BLaER1 treated with 17β-estradiol and CSF1 and Interleukin-3, amounts not matched to agents 10 nM and 100 nM (cell line): ENCODE data around the gene PARL.
"Not testable (repeated sequence)": the region's sequence is repeated elsewhere in the genome, so short reads cannot be mapped to it uniquely, and the experiment has no call there.

Experiments used
- H3K27ac ChIP-seq, 11 experiments: shearing (Covaris generic); formaldehyde crosslinking; 2 replicates each; pipeline ENCODE4 v1.8.1; 2022
- H3K27me3 ChIP-seq, 11 experiments: shearing (Covaris generic); formaldehyde crosslinking; 2 replicates each; pipeline ENCODE4 v1.8.1; 2022
- H3K36me3 ChIP-seq, 11 experiments: shearing (Covaris generic); formaldehyde crosslinking; 2 replicates each; pipeline ENCODE4 v1.8.1; 2022
- H3K4me1 ChIP-seq, 10 experiments: shearing (Covaris generic); formaldehyde crosslinking; 2 replicates each; pipeline ENCODE4 v1.8.1; 2022
- H3K4me2 ChIP-seq, 11 experiments: shearing (Covaris generic); formaldehyde crosslinking; 2 replicates each; pipeline ENCODE4 v1.8.1; 2022
- H3K4me3 ChIP-seq, 10 experiments: shearing (Covaris generic); formaldehyde crosslinking; 2 replicates each; pipeline ENCODE4 v1.8.1; 2022
- H3K9ac ChIP-seq, 11 experiments: shearing (Covaris generic); formaldehyde crosslinking; 2 replicates each; pipeline ENCODE4 v1.8.1; 2022
- H3K9me3 ChIP-seq, 11 experiments: shearing (Covaris generic); formaldehyde crosslinking; replicated peaks in 1 of 11; 2 replicates each; pipeline ENCODE4 v1.8.1; 2022
- H4K20me1 ChIP-seq, 11 experiments: shearing (Covaris generic); formaldehyde crosslinking; 2 replicates each; pipeline ENCODE4 v1.8.1; 2022
- Cebpa-rat ChIP-seq, 11 experiments: shearing (Covaris generic); IDR thresholded peaks; 2 replicates each; pipeline ENCODE4 v1.8.1; 2022

PARL gene

DNA sequence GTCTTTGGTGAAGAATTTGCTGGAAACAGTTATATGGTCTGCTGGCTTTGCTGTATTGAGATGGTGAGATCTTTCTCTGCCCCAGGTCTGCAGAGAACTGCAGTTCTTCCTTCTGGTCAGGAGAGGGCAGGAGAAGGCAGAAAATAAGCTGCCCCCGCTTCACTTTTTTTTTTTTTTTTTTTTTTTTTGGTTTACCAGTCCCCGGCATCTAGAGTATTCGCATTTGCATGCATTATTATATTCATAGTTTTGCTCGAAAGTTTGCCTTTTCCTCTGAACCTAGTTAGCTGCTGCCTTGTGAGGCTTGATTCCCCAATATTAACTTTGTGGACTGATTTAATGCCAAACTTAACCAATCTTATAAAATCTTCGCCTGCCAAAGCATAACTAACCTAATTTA is 10.6 kb upstream of the PARL start:
- peak overlapping the region in 2 of 11 experiments; percentile 4 to 16; a peak in 1 of 22 replicates for H3K9ac ChIP-seq
- H3K36me3 ChIP-seq, result no peaks in the 10 kb centered on the region
- no peak overlapping the region for H3K27ac ChIP-seq
- no peak for TF ChIP-seq Cebpa-rat (IDR thresholded peaks at IDR 0.05)
- no peak overlapping the region for H3K4me3 ChIP-seq
- H4K20me1 ChIP-seq, result no peaks in the 10 kb centered on the region
- H3K9me3 ChIP-seq, result peaks cover 0 to 8% (median 7%) of the 10 kb centered on the region in 11 experiments; a peak in 18 of 22 replicates
- peak overlapping the region in 2 of 11 experiments; percentile 14 to 18; a peak in 1 of 22 replicates for H3K4me2 ChIP-seq
- H3K4me1 ChIP-seq, result peaks cover 0 to 19% (median 6%) of the 10 kb centered on the region in 10 experiments; a peak in 14 of 20 replicates
- no peaks in the 10 kb centered on the region for H3K27me3 ChIP-seq

DNA sequence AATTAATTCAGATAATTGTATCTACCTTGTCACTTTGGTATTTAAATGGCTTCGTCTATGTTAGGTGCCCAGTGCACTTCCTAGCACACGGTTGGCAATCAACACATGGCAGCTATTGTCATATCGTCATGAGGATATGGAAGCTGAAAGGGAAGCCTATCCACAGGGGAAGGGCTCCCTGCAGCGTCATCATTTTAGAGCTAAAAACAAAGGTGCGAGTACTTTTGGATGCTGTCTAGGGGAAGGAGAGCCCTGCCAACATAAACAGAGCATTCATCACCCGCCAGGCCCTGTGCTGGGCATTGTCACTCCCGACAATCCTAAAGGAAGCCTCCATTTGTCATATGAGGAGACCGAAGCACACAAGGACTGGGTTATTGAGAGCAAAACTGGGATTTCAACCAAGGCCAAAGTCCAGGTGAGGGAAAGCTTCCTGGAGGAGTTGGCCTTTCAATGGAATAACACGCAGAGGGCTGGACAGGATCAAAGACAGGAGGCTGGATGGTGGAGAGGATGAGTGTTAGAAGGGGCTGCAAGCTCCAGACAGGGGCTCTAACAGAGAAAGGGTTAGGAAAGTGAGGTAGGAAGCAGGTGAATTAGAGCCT is 8.0 kb upstream of the PARL start:
- Histone ChIP-seq H3K4me1 (peaks cover 0 to 19% (median 8%) of the 10 kb centered on the region in 10 experiments; a peak in 17 of 20 replicates), H4K20me1 (no peaks in the 10 kb centered on the region), H3K27ac (no peak overlapping the region), H3K9me3 (no peaks in the 10 kb centered on the region), H3K4me2 (no peak overlapping the region), H3K9ac (peak overlapping the region in 2 of 11 experiments; percentile 13 to 28; a peak in 1 of 22 replicates), H3K36me3 (no peaks in the 10 kb centered on the region), H3K4me3 (no peak overlapping the region), H3K27me3 (no peaks in the 10 kb centered on the region)
- TF ChIP-seq Cebpa-rat (IDR thresholded peaks at IDR 0.05), result no peak

DNA sequence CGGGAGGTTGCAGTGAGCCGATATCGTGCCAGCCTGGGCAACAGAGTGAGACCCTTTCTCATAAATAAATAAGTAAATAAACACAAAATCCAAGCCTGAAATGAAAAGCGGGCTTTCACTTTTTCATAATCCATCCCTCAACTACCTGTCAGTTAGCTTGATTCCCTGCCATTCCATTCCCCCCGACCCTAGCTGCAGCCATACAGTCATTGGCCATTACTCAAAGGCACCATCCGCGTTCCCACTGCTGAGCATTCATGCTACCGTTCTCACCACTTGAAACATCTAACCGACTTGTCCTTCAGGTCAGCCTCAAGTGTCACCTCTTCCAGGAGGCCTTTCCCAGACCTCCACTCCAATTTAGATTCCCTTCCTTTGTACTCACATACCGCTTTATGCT is 1.1 kb upstream of the PARL start:
- H3K27ac ChIP-seq, result no peak overlapping the region
- peaks cover 3 to 26% (median 17%) of the 10 kb centered on the region in 11 experiments; a peak in 15 of 22 replicates for H4K20me1 ChIP-seq
- H3K36me3 ChIP-seq, result peaks cover 0 to 10% (median 3%) of the 10 kb centered on the region in 11 experiments; a peak in 7 of 22 replicates
- no peaks in the 10 kb centered on the region for H3K9me3 ChIP-seq
- peak overlapping the region in 9 of 11 experiments; percentile 60 to 97 (median 89); a peak in 14 of 22 replicates for H3K4me2 ChIP-seq
- no peak overlapping the region for H3K4me3 ChIP-seq
- peaks cover 27 to 51% (median 44%) of the 10 kb centered on the region in 10 experiments for H3K4me1 ChIP-seq
- H3K9ac ChIP-seq, result no peak overlapping the region
- TF ChIP-seq Cebpa-rat (IDR thresholded peaks at IDR 0.05), result no peak
- H3K27me3 ChIP-seq, result no peaks in the 10 kb centered on the region

DNA sequence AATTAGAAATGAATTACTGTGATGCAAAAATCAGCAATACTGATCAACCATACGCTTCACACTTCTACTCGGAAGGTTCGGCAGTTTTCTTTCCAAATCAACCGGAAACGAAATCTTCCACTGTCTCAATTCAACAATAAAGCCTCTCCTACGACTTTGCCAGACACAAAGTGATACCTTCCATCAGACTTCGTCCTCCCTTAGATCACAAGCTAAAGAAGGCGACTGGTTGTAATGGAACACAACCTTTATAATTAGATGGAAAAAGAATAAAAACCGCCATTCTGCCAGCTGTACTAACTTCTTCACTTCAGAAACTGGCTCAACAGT is 618 bp downstream of the PARL start:
- Histone ChIP-seq H3K9ac (peak overlapping the region; percentile 82 to 96 (median 90)), H3K27me3 (no peaks in the 10 kb centered on the region), H3K4me3 (peak overlapping the region; percentile 82 to 94 (median 90)), H3K36me3 (peaks cover under 1 to 27% (median 17%) of the 10 kb centered on the region in 11 experiments; a peak in 13 of 22 replicates), H3K4me2 (peak overlapping the region; percentile 78 to 99 (median 89)), H3K4me1 (peaks cover 40 to 50% (median 47%) of the 10 kb centered on the region in 10 experiments), H3K27ac (peak overlapping the region; percentile 83 to 93 (median 89)), H4K20me1 (peaks cover 10 to 43% (median 34%) of the 10 kb centered on the region in 11 experiments; a peak in 15 of 22 replicates), H3K9me3 (no peaks in the 10 kb centered on the region)
- no peak for TF ChIP-seq Cebpa-rat (IDR thresholded peaks at IDR 0.05)

DNA sequence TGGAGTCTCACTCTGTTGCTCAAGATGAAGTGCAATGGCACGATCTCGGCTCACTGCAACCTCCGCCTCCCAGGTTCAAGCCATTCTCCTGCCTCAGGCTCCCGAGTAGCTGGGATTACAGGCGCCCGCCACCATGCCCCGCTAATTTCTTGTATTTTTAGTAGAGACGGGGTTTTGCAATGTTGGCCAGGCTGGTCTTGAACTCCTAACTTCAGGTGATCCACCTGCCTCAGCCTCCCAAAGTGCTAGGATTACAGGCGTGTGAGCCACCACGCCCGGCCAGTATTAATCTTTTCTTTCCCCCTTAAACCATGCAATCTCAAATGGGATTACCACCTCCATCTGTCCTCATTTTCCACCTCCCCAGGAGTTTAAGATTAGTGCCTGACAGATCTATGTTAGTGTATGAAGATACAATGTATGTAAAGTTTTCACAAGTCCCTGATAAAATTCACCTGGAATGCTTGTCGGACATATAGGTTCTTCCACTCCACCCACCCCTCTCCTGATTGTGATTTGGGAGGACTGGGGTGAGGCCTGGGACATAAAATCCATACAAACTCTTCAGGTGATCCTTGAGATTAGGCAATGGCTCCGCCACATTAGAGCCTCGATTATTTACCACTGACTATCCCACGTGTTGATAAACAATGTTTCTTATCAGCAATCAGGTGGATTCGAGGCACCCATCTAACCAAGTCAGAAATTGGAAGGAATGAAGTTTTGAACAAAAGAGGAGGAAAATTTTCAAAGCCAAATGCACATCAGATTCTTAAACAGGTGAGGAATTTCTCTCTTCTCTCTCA is 1.2 kb downstream of the PARL start:
- peaks cover 10 to 49% (median 40%) of the 10 kb centered on the region in 11 experiments; a peak in 17 of 22 replicates for H4K20me1 ChIP-seq
- no peaks in the 10 kb centered on the region for H3K9me3 ChIP-seq
- no peak for TF ChIP-seq Cebpa-rat (IDR thresholded peaks at IDR 0.05)
- H3K4me1 ChIP-seq, result peaks cover 45 to 54% (median 49%) of the 10 kb centered on the region in 10 experiments
- H3K4me2 ChIP-seq, result peak overlapping the region; percentile 78 to 99 (median 89)
- no peaks in the 10 kb centered on the region for H3K27me3 ChIP-seq
- peak overlapping the region; percentile 82 to 94 (median 90) for H3K4me3 ChIP-seq
- peaks cover 3 to 33% (median 19%) of the 10 kb centered on the region in 11 experiments; a peak in 15 of 22 replicates for H3K36me3 ChIP-seq
- H3K27ac ChIP-seq, result peak overlapping the region; percentile 83 to 93 (median 89); a peak in 21 of 22 replicates
- H3K9ac ChIP-seq, result peak overlapping the region; percentile 82 to 96 (median 90)

DNA sequence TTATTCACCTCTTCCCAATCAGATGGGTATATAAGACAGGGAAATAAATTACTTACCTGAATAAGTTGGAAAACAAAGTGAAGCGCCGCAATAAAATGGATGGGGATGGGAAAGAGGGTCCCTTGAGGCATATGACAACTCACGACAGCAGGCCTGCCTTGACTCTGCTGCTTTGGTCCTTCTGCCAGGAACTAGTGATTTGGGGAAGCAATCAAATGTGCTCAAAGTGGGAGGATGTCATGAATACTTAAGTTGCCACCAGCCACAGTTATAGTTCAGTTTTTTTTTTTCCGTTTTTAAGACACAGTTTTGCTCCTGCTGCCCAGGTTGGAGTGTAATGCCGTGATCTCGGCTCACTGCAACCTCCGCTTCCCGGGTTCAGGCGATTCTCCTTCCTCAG is 4.6 kb downstream of the PARL start:
- Histone ChIP-seq H3K27ac (no peak overlapping the region), H3K4me1 (peaks cover 20 to 84% (median 45%) of the 10 kb centered on the region in 10 experiments), H4K20me1 (peaks cover 26 to 82% (median 67%) of the 10 kb centered on the region in 11 experiments; a peak in 19 of 22 replicates), H3K36me3 (peaks cover 3 to 66% (median 50%) of the 10 kb centered on the region in 11 experiments; a peak in 20 of 22 replicates), H3K9me3 (no peaks in the 10 kb centered on the region), H3K4me3 (no peak overlapping the region), H3K27me3 (no peaks in the 10 kb centered on the region), H3K9ac (peak overlapping the region in 1 of 11 experiments; percentile 39; a peak in 1 of 22 replicates), H3K4me2 (peak overlapping the region in 2 of 11 experiments; percentile 52 to 86; a peak in 5 of 22 replicates)
- TF ChIP-seq Cebpa-rat (IDR thresholded peaks at IDR 0.05), result no peak

DNA sequence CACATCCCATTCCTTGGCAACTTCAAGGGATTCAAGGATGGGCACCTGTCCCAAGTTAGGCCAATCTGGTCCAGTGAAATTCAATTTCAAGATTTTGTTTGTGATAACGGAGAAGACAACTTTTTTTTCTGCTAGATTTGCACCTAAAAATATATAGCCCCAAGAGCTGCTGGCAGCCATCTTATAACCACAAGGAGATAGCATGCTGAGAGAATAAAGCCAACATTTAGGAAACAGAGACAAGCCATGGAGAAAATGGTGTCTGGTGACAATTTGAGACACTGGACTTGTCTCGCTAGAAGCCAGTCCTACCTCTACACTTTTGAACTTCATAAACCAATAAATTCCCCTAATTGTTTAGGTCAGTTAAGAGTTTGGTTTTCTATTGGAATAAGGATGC is 5.4 kb downstream of the PARL start:
- Histone ChIP-seq H3K27me3 (no peaks in the 10 kb centered on the region), H3K9me3 (no peaks in the 10 kb centered on the region), H3K4me2 (peak overlapping the region in 3 of 11 experiments; percentile 66 to 86 (median 79); a peak in 4 of 22 replicates), H3K36me3 (peaks cover 6 to 74% (median 59%) of the 10 kb centered on the region in 11 experiments; a peak in 20 of 22 replicates), H4K20me1 (peaks cover 32 to 91% (median 76%) of the 10 kb centered on the region in 11 experiments; a peak in 20 of 22 replicates), H3K27ac (peak overlapping the region in 5 of 11 experiments; percentile 53 to 72 (median 65); a peak in 7 of 22 replicates), H3K4me1 (peaks cover 17 to 92% (median 44%) of the 10 kb centered on the region in 10 experiments), H3K4me3 (no peak overlapping the region), H3K9ac (no peak overlapping the region)
- TF ChIP-seq Cebpa-rat (IDR thresholded peaks at IDR 0.05), result no peak

DNA sequence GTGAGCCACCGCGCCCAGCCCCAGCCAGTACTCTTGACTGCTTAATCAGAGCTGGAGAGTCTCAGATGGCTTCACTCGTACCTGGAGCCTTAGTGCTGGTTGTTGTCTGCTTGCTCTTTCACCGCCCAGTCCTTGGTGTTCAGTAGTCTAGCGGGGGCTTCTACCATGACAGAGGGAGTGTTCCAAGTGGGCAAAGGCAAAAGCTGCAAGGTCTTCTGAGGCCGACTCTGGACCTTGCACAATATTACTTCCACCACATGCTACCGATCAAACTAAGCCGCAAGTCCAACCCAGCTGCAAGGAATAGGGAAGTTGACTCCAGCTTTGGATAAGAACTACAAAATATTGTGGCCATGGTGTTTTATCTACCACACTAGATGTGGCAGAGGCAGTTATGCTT is 6.6 kb downstream of the PARL start:
- Histone ChIP-seq H3K4me3 (no peak overlapping the region), H4K20me1 (peaks cover 40 to 96% (median 84%) of the 10 kb centered on the region in 11 experiments; a peak in 21 of 22 replicates)

DNA sequence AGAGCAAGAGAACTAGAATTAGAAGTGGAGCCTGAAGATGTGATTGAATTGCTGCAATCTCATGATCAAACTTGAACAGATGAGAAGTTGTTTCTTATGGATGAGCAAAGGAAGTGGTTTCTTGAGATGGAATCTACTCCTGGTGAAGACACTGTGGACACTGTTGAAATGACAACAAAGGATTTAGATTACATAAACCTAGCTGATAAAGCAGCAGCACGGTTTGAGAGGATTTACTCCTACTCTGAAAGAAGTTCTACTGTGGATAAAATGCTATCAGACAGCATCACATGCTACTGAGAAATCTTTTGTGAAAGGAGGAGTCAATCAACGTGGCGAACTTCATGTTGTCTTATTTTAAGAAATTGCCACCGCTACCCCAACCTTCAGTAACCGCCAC is 7.5 kb downstream of the PARL start:
- Histone ChIP-seq H4K20me1 (peaks cover 47 to 97% (median 89%) of the 10 kb centered on the region in 11 experiments; a peak in 21 of 22 replicates), H3K36me3 (peaks cover 14 to 95% (median 62%) of the 10 kb centered on the region in 11 experiments; a peak in 21 of 22 replicates), H3K4me2 (peak overlapping the region in 6 of 11 experiments; percentile 24 to 86 (median 60); a peak in 12 of 22 replicates), H3K9ac (peak overlapping the region in 2 of 11 experiments; percentile 22 to 34; a peak in 4 of 22 replicates), H3K4me1 (peaks cover 0 to 80% (median 25%) of the 10 kb centered on the region in 10 experiments; a peak in 13 of 20 replicates), H3K27ac (peak overlapping the region in 9 of 11 experiments; percentile 1 to 68 (median 63); a peak in 12 of 22 replicates)
- H3K4me3 ChIP-seq, H3K27me3 ChIP-seq, H3K9me3 ChIP-seq: not testable (repeated sequence)

More for the DNA sequence above, 6.6 kb downstream of the PARL start:
- H3K4me1 ChIP-seq, result peaks cover 8 to 86% (median 33%) of the 10 kb centered on the region in 10 experiments
- peaks cover 6 to 86% (median 62%) of the 10 kb centered on the region in 11 experiments; a peak in 20 of 22 replicates for H3K36me3 ChIP-seq
- no peaks in the 10 kb centered on the region for H3K27me3 ChIP-seq
- H3K9me3 ChIP-seq, result no peaks in the 10 kb centered on the region
- peak overlapping the region in 7 of 11 experiments; percentile 3 to 86 (median 53); a peak in 13 of 22 replicates for H3K4me2 ChIP-seq
- peak overlapping the region in 9 of 11 experiments; percentile 47 to 72 (median 64); a peak in 16 of 22 replicates for H3K27ac ChIP-seq
- peak in 8 of 11 experiments; percentile 38 to 81 (median 54); a peak in 9 of 22 replicates for TF ChIP-seq Cebpa-rat (IDR thresholded peaks at IDR 0.05)
- H3K9ac ChIP-seq, result peak overlapping the region in 6 of 11 experiments; percentile 4 to 65 (median 30); a peak in 9 of 22 replicates
